ENCODE measurements around the gene WNT9B. TPM values are rescaled to one million over a fixed set of nuclear protein-coding genes. Genes with fewer than 3 reads are reported as not detected.
A peak's percentile ranks its signal among the peaks of the same experiment; 100 is the strongest.

Gene WNT9B
- total RNA-seq (not detected), polyA plus RNA-seq (not detected)

- ATAC-seq (ENCODE audit: low read depth in 2 of 2) (peak in 1 of 2 donors; percentile 23), DNase-seq (no peak)
- peaks cover 0 to 21% (median 0%) of the 10 kb centered on the region in 4 donors for H3K4me1 Mint-ChIP-seq
- peaks cover 0 to 3% (median 0%) of the 10 kb centered on the region in 7 donors for H3K9me3 Mint-ChIP-seq
- H3K27ac Mint-ChIP-seq, result no peak within 1 kb of the TSS
- no peaks in the 10 kb centered on the region for H3K9me3 ChIP-seq (ENCODE audit: control insufficient read depth in 2 of 2, low read length in 2 of 2)
- H3K27me3 Mint-ChIP-seq, result peaks cover 69% of the 10 kb centered on the region
- H3K36me3 Mint-ChIP-seq, result no peaks in the 10 kb centered on the region
- H3K27me3 ChIP-seq (ENCODE audit: control insufficient read depth, insufficient read depth, low read length), result peaks cover 36% of the 10 kb centered on the region
- no peaks in the 10 kb centered on the region for H3K36me3 ChIP-seq (ENCODE audit: control insufficient read depth, insufficient read depth, low read length)
- peak within 1 kb of the TSS; percentile 33 to 67 (median 55) for H3K4me3 Mint-ChIP-seq
- peaks cover 12% of the 10 kb centered on the region for H3K4me1 ChIP-seq (ENCODE audit: control insufficient read depth, insufficient read depth, low read length, poor library complexity, severe bottlenecking)
- no peak within 1 kb of the TSS for H3K4me3 ChIP-seq (ENCODE audit: low read depth, low read length)
- no peak within 1 kb of the TSS for H3K27ac ChIP-seq (ENCODE audit: insufficient read depth, low read length, poor library complexity, severe bottlenecking)
These were observed at the start of gene WNT9B for GRCh38 chr17:46851029-46851741. Gene WNT9B, plus strand, starts transcription at chr17:46851583. Its CDS starts 56 bp downstream, at chr17:46851639.

- Histone ChIP-seq H3K36me3 (ENCODE audit: control insufficient read depth, insufficient read depth, low read length) (no peaks in the 10 kb centered on the region), H3K27me3 (ENCODE audit: control insufficient read depth, insufficient read depth, low read length) (no peaks in the 10 kb centered on the region), H3K4me3 (ENCODE audit: low read depth, low read length) (no peak overlapping the region), H3K9me3 (ENCODE audit: control insufficient read depth in 2 of 2, low read length in 2 of 2) (no peaks in the 10 kb centered on the region), H3K27ac (ENCODE audit: insufficient read depth, low read length, poor library complexity, severe bottlenecking) (no peak overlapping the region), H3K4me1 (ENCODE audit: control insufficient read depth, insufficient read depth, low read length, poor library complexity, severe bottlenecking) (no peaks in the 10 kb centered on the region)
- ATAC-seq (ENCODE audit: low read depth in 2 of 2) (no peak), DNase-seq (no peak)
- H3K9me3 Mint-ChIP-seq, result no peaks in the 10 kb centered on the region
- H3K36me3 Mint-ChIP-seq, result no peaks in the 10 kb centered on the region
- no peak overlapping the region for H3K27ac Mint-ChIP-seq
- no peaks in the 10 kb centered on the region for H3K4me1 Mint-ChIP-seq
- peaks cover 7% of the 10 kb centered on the region for H3K27me3 Mint-ChIP-seq
- H3K4me3 Mint-ChIP-seq, result no peak overlapping the region
These were observed 48.6 kb upstream of the WNT9B start for GRCh38 chr17:46802800-46803199.

GRCh38 chr17:46803544-46803943 is 47.8 kb upstream of the WNT9B start:
- Mint-ChIP-seq H3K4me3 (no peak overlapping the region), H3K27ac (no peak overlapping the region), H3K27me3 (peaks cover 7% of the 10 kb centered on the region), H3K4me1 (no peaks in the 10 kb centered on the region), H3K9me3 (no peaks in the 10 kb centered on the region), H3K36me3 (no peaks in the 10 kb centered on the region)
- no peak overlapping the region for H3K4me3 ChIP-seq (ENCODE audit: low read depth, low read length)
- no peaks in the 10 kb centered on the region for H3K36me3 ChIP-seq (ENCODE audit: control insufficient read depth, insufficient read depth, low read length)
- ATAC-seq (ENCODE audit: low read depth in 2 of 2) (no peak), DNase-seq (no peak)
- no peaks in the 10 kb centered on the region for H3K27me3 ChIP-seq (ENCODE audit: control insufficient read depth, insufficient read depth, low read length)
- H3K27ac ChIP-seq (ENCODE audit: insufficient read depth, low read length, poor library complexity, severe bottlenecking), result no peak overlapping the region
- no peaks in the 10 kb centered on the region for H3K4me1 ChIP-seq (ENCODE audit: control insufficient read depth, insufficient read depth, low read length, poor library complexity, severe bottlenecking)
- H3K9me3 ChIP-seq (ENCODE audit: control insufficient read depth in 2 of 2, low read length in 2 of 2), result no peaks in the 10 kb centered on the region

GRCh38 chr17:46805771-46806170 is 45.6 kb upstream of the WNT9B start:
- no peaks in the 10 kb centered on the region for H3K4me1 ChIP-seq (ENCODE audit: control insufficient read depth, insufficient read depth, low read length, poor library complexity, severe bottlenecking)
- no peaks in the 10 kb centered on the region for H3K36me3 ChIP-seq (ENCODE audit: control insufficient read depth, insufficient read depth, low read length)
- H3K36me3 Mint-ChIP-seq, result no peaks in the 10 kb centered on the region
- no peaks in the 10 kb centered on the region for H3K4me1 Mint-ChIP-seq
- H3K9me3 ChIP-seq (ENCODE audit: control insufficient read depth in 2 of 2, low read length in 2 of 2), result no peaks in the 10 kb centered on the region
- no peak overlapping the region for H3K27ac ChIP-seq (ENCODE audit: insufficient read depth, low read length, poor library complexity, severe bottlenecking)
- no peaks in the 10 kb centered on the region for H3K27me3 ChIP-seq (ENCODE audit: control insufficient read depth, insufficient read depth, low read length)
- DNase-seq, result no peak
- H3K27ac Mint-ChIP-seq, result no peak overlapping the region
- no peak for ATAC-seq (ENCODE audit: low read depth in 2 of 2)
- no peaks in the 10 kb centered on the region for H3K9me3 Mint-ChIP-seq
- H3K4me3 Mint-ChIP-seq, result no peak overlapping the region
- no peak overlapping the region for H3K4me3 ChIP-seq (ENCODE audit: low read depth, low read length)
- H3K27me3 Mint-ChIP-seq, result peaks cover 9% of the 10 kb centered on the region

- DNase-seq, result no peak
- H3K9me3 Mint-ChIP-seq, result peaks cover 0 to 3% (median 0%) of the 10 kb centered on the region in 7 donors
- no peaks in the 10 kb centered on the region for H3K36me3 ChIP-seq (ENCODE audit: control insufficient read depth, insufficient read depth, low read length)
- H3K27me3 Mint-ChIP-seq, result peaks cover 19% of the 10 kb centered on the region
- no peak overlapping the region for H3K27ac ChIP-seq (ENCODE audit: insufficient read depth, low read length, poor library complexity, severe bottlenecking)
- H3K4me3 Mint-ChIP-seq, result no peak overlapping the region
- peaks cover 4% of the 10 kb centered on the region for H3K27me3 ChIP-seq (ENCODE audit: control insufficient read depth, insufficient read depth, low read length)
- H3K9me3 ChIP-seq (ENCODE audit: control insufficient read depth in 2 of 2, low read length in 2 of 2), result no peaks in the 10 kb centered on the region
- H3K4me3 ChIP-seq (ENCODE audit: low read depth, low read length), result no peak overlapping the region
- ATAC-seq (ENCODE audit: low read depth in 2 of 2), result no peak
- H3K36me3 Mint-ChIP-seq, result no peaks in the 10 kb centered on the region
- H3K4me1 Mint-ChIP-seq, result no peaks in the 10 kb centered on the region
- no peaks in the 10 kb centered on the region for H3K4me1 ChIP-seq (ENCODE audit: control insufficient read depth, insufficient read depth, low read length, poor library complexity, severe bottlenecking)
- H3K27ac Mint-ChIP-seq, result no peak overlapping the region
These were observed 42.2 kb upstream of the WNT9B start for GRCh38 chr17:46809110-46809571.

GRCh38 chr17:46810837-46811236 is 40.5 kb upstream of the WNT9B start:
- no peak overlapping the region for H3K27ac Mint-ChIP-seq
- peaks cover 8% of the 10 kb centered on the region for H3K27me3 ChIP-seq (ENCODE audit: control insufficient read depth, insufficient read depth, low read length)
- no peaks in the 10 kb centered on the region for H3K36me3 ChIP-seq (ENCODE audit: control insufficient read depth, insufficient read depth, low read length)

GRCh38 chr17:46811978-46812583 is 39.3 kb upstream of the WNT9B start:
- peaks cover 0 to 8% (median 0%) of the 10 kb centered on the region in 4 donors for H3K4me1 Mint-ChIP-seq
- no peak overlapping the region for H3K4me3 ChIP-seq (ENCODE audit: low read depth, low read length)
- ATAC-seq (ENCODE audit: low read depth in 2 of 2) (no peak), DNase-seq (no peak)
- H3K36me3 Mint-ChIP-seq, result no peaks in the 10 kb centered on the region
- peaks cover 28% of the 10 kb centered on the region for H3K27me3 Mint-ChIP-seq
- peaks cover 18% of the 10 kb centered on the region for H3K27me3 ChIP-seq (ENCODE audit: control insufficient read depth, insufficient read depth, low read length)
- no peak overlapping the region for H3K4me3 Mint-ChIP-seq
- H3K9me3 Mint-ChIP-seq, result peaks cover 0 to 3% (median 0%) of the 10 kb centered on the region in 7 donors
- no peaks in the 10 kb centered on the region for H3K36me3 ChIP-seq (ENCODE audit: control insufficient read depth, insufficient read depth, low read length)
- no peak overlapping the region for H3K27ac ChIP-seq (ENCODE audit: insufficient read depth, low read length, poor library complexity, severe bottlenecking)
- no peak overlapping the region for H3K27ac Mint-ChIP-seq
- H3K4me1 ChIP-seq (ENCODE audit: control insufficient read depth, insufficient read depth, low read length, poor library complexity, severe bottlenecking), result no peaks in the 10 kb centered on the region
- no peaks in the 10 kb centered on the region for H3K9me3 ChIP-seq (ENCODE audit: control insufficient read depth in 2 of 2, low read length in 2 of 2)

More at GRCh38 chr17:46810837-46811236, 40.5 kb upstream of the WNT9B start:
- no peaks in the 10 kb centered on the region for H3K36me3 Mint-ChIP-seq
- no peak overlapping the region for H3K4me3 Mint-ChIP-seq
- Histone ChIP-seq H3K4me3 (ENCODE audit: low read depth, low read length) (no peak overlapping the region), H3K27ac (ENCODE audit: insufficient read depth, low read length, poor library complexity, severe bottlenecking) (no peak overlapping the region), H3K4me1 (ENCODE audit: control insufficient read depth, insufficient read depth, low read length, poor library complexity, severe bottlenecking) (no peaks in the 10 kb centered on the region), H3K9me3 (ENCODE audit: control insufficient read depth in 2 of 2, low read length in 2 of 2) (no peaks in the 10 kb centered on the region)
- no peaks in the 10 kb centered on the region for H3K4me1 Mint-ChIP-seq
- peaks cover 21% of the 10 kb centered on the region for H3K27me3 Mint-ChIP-seq
- peaks cover 0 to 3% (median 0%) of the 10 kb centered on the region in 7 donors for H3K9me3 Mint-ChIP-seq
- ATAC-seq (ENCODE audit: low read depth in 2 of 2) (no peak), DNase-seq (no peak)

Data from CD4-positive, CD25-positive, alpha-beta regulatory T cell (primary cell).